HG03439 (cell line): ENCODE results near the gene PTGFRN.

Experiments used
- ATAC-seq: cut with Tn5 transposase; IDR thresholded peaks from one replicate; pipeline ENCODE4 v1.9.1; 2021; ENCODE audit warnings: mild to moderate bottlenecking, moderate library complexity; ENCODE audit not compliant: unreplicated experiment

PTGFRN gene

GRCh38 chr1:116991918-116992317 is 82.2 kb downstream of the PTGFRN start:
- no peak for ATAC-seq

- no peak for ATAC-seq
Observed at GRCh38 chr1:116993286-116993685, 83.6 kb downstream of the PTGFRN start.

- no peak for ATAC-seq
Observed at GRCh38 chr1:116994411-116994810, 84.7 kb downstream of the PTGFRN start.

- no peak for ATAC-seq
Observed at GRCh38 chr1:116997066-116997465, 87.3 kb downstream of the PTGFRN start.

- ATAC-seq = no peak
Observed at GRCh38 chr1:116997636-116998035, 87.9 kb downstream of the PTGFRN start.

GRCh38 chr1:116999596-116999995 is 89.9 kb downstream of the PTGFRN start:
- no peak for ATAC-seq

GRCh38 chr1:117000142-117000541 is 90.4 kb downstream of the PTGFRN start:
- no peak for ATAC-seq

- peak; percentile 94 for ATAC-seq
Observed at GRCh38 chr1:117001254-117001927, 91.7 kb downstream of the PTGFRN start, which contains the start of gene CD101. TSS of gene CD101 (plus strand) at chr1:117001760. CDS start at chr1:117001818, 58 bp downstream.

- ATAC-seq = no peak
Observed at GRCh38 chr1:117003223-117003875, 93.6 kb downstream of the PTGFRN start.

GRCh38 chr1:117007719-117008013 is 98.0 kb downstream of the PTGFRN start:
- no peak for ATAC-seq

GRCh38 chr1:117008656-117009055 is 98.9 kb downstream of the PTGFRN start:
- no peak for ATAC-seq

GRCh38 chr1:117009132-117009531 is 99.4 kb downstream of the PTGFRN start:
- ATAC-seq = no peak

- ATAC-seq = no peak
Observed at GRCh38 chr1:117010310-117010969, 100.7 kb downstream of the PTGFRN start.

GRCh38 chr1:117011334-117011733 is 101.6 kb downstream of the PTGFRN start:
- ATAC-seq = no peak

- no peak for ATAC-seq
Observed at GRCh38 chr1:117013309-117013858, 103.7 kb downstream of the PTGFRN start.

- no peak for ATAC-seq
Observed at GRCh38 chr1:117014209-117014608, 104.5 kb downstream of the PTGFRN start.

- no peak for ATAC-seq
Observed at GRCh38 chr1:117015724-117016123, 106.0 kb downstream of the PTGFRN start.

GRCh38 chr1:117017062-117017461 is 107.3 kb downstream of the PTGFRN start:
- ATAC-seq = no peak

GRCh38 chr1:117017648-117018047 is 107.9 kb downstream of the PTGFRN start:
- ATAC-seq = no peak

- ATAC-seq = no peak
Observed at GRCh38 chr1:117020526-117021156, 110.9 kb downstream of the PTGFRN start.

GRCh38 chr1:117022114-117022513 is 112.4 kb downstream of the PTGFRN start:
- no peak for ATAC-seq
